Measurements from ENCODE around the gene RNASE13.

The RNASE13 gene

DNA sequence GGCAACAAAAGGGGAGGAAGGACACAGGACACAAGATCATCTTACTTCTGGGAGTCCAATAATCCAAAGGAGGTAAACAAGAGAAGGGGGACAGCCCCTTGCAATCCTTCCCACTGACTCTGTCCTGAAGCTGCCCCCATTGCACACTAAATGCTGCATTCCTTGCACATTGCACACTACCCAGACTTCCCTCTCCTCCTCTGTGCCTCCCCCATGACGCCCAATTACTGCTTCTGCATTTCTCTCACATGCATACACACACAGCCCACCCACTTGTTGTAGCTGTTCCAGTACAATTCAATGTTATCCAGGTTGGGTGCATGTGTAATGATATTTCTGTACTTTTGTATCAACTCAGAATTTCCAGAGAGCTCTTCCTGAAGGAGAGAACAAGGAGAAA lies 15.2 kb downstream of the RNASE13 start:
- no peaks in the 10 kb centered on the region for H3K36me3 ChIP-seq (ENCODE audit: insufficient read depth)
- H3K27ac ChIP-seq: no peak overlapping the region
- H3K79me2 ChIP-seq (ENCODE audit: insufficient read depth, low read depth): no peaks in the 10 kb centered on the region
- no peaks in the 10 kb centered on the region for H4K20me1 ChIP-seq (ENCODE audit: insufficient read depth)
- TF ChIP-seq CTCF (conservative IDR thresholded peaks at IDR 0.05; ENCODE audit: low read depth, low read length): no peak
- H3K4me3 ChIP-seq (IDR thresholded peaks at IDR 0.05; ENCODE audit: insufficient read depth, low read depth, low read length): no peak overlapping the region
- no peak overlapping the region for H3K4me2 ChIP-seq
- no peaks in the 10 kb centered on the region for H3K27me3 ChIP-seq (ENCODE audit: insufficient read depth, low read depth)
- no peaks in the 10 kb centered on the region for H3K4me1 ChIP-seq (ENCODE audit: low read depth, poor library complexity, severe bottlenecking)
- no peak overlapping the region for H3K9ac ChIP-seq
- H2AFZ ChIP-seq (ENCODE audit: low read depth): no peak overlapping the region

DNA sequence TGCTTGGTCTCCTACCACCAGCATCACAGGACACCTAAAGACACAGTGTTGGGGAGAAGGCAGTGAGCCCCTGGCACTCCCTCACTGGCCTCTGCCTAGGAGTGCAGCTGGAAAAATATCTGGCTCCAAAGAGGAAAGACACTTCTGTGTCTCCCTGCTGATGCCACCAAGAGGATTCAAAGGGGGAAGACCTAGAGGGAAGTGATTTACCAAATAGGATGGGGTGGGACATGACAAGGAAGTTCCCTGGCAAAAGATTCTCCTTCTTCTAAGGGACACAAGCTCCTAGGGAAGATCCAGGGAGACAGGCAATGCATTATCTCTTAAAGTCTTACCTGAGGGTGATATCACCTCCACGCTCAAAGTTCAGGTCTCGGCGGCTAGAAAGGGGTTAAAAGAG lies 15.8 kb downstream of the RNASE13 start:
- no peaks in the 10 kb centered on the region for H4K20me1 ChIP-seq (ENCODE audit: insufficient read depth)
- TF ChIP-seq CTCF (conservative IDR thresholded peaks at IDR 0.05; ENCODE audit: low read depth, low read length): no peak
- no peaks in the 10 kb centered on the region for H3K36me3 ChIP-seq (ENCODE audit: insufficient read depth)
- no peak overlapping the region for H3K4me3 ChIP-seq (IDR thresholded peaks at IDR 0.05; ENCODE audit: insufficient read depth, low read depth, low read length)
- no peak overlapping the region for H3K4me2 ChIP-seq
- H3K4me1 ChIP-seq (ENCODE audit: low read depth, poor library complexity, severe bottlenecking): no peaks in the 10 kb centered on the region
- no peaks in the 10 kb centered on the region for H3K27me3 ChIP-seq (ENCODE audit: insufficient read depth, low read depth)
- H3K9ac ChIP-seq: no peak overlapping the region
- no peak overlapping the region for H3K27ac ChIP-seq
- H3K79me2 ChIP-seq (ENCODE audit: insufficient read depth, low read depth): no peaks in the 10 kb centered on the region
- no peak overlapping the region for H2AFZ ChIP-seq (ENCODE audit: low read depth)

DNA sequence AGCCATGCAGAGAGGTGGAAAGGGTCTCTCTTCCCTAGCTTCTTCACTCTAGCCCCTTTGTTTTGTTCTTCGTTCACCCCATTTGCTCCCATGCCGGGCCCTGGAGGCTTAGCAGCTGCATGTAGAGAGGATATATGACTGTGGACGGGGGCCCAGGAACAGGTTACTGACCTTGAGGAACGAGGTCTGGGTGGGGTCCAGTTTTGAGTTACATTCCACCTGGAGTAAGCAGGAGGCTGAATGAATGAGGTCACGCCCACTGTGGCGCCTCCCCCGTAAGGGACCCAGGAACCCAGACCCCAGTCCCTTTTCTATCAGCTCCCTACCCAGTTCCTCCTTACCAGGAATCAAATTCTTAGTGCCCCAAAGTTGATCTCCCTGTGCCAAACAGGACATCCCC lies 16.3 kb downstream of the RNASE13 start:
- H3K4me2 ChIP-seq: no peak overlapping the region
- no peak for TF ChIP-seq CTCF (conservative IDR thresholded peaks at IDR 0.05; ENCODE audit: low read depth, low read length)

DNA sequence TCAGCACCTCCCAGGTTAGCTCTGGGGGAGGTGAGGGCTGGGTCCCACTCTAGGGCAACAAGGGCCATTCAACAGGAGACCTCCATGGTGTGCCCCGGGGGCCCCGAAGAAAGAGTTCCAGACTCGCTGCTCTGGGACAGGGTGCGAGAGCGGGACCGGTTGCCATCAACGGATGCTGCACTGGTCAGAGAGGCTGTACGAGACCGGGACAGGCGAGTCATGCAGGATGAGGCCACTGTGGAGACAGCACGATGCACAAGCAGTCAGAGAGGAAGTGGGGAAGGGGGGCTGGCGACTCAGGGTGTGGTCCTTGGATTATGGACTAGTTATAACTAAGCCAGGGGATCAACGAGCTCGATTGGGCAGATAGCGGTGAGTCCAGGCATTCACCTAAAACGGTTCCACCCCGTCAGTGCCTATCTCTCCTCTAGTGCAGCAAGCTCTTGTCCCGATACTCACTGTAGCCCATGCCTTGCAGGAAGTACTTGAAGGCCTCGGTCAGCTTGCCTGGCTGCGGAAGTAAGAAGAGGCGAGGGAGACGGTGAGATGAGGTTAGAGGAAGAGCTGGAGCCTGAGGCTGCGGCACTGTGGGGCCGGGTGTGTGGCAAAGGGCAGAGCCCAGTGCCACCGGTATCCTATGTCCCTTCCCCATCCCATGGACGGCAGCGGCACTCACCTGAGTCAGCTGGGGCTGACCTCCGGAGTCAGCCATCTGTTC lies 16.9 kb downstream of the RNASE13 start:
- H3K36me3 ChIP-seq (ENCODE audit: insufficient read depth): no peaks in the 10 kb centered on the region

More for the DNA sequence above, 16.3 kb downstream of the RNASE13 start:
- no peaks in the 10 kb centered on the region for H4K20me1 ChIP-seq (ENCODE audit: insufficient read depth)
- H3K9ac ChIP-seq: no peak overlapping the region
- no peaks in the 10 kb centered on the region for H3K4me1 ChIP-seq (ENCODE audit: low read depth, poor library complexity, severe bottlenecking)
- no peak overlapping the region for H3K4me3 ChIP-seq (IDR thresholded peaks at IDR 0.05; ENCODE audit: insufficient read depth, low read depth, low read length)
- no peaks in the 10 kb centered on the region for H3K27me3 ChIP-seq (ENCODE audit: insufficient read depth, low read depth)
- no peaks in the 10 kb centered on the region for H3K79me2 ChIP-seq (ENCODE audit: insufficient read depth, low read depth)
- H3K36me3 ChIP-seq (ENCODE audit: insufficient read depth): no peaks in the 10 kb centered on the region
- no peak overlapping the region for H3K27ac ChIP-seq
- H2AFZ ChIP-seq (ENCODE audit: low read depth): no peak overlapping the region

More for the DNA sequence above, 16.9 kb downstream of the RNASE13 start:
- H3K4me1 ChIP-seq (ENCODE audit: low read depth, poor library complexity, severe bottlenecking): no peaks in the 10 kb centered on the region
- H2AFZ ChIP-seq (ENCODE audit: low read depth): no peak overlapping the region
- no peak overlapping the region for H3K27ac ChIP-seq
- H4K20me1 ChIP-seq (ENCODE audit: insufficient read depth): no peaks in the 10 kb centered on the region
- H3K4me2 ChIP-seq: no peak overlapping the region
- TF ChIP-seq CTCF (conservative IDR thresholded peaks at IDR 0.05; ENCODE audit: low read depth, low read length): no peak
- H3K27me3 ChIP-seq (ENCODE audit: insufficient read depth, low read depth): no peaks in the 10 kb centered on the region
- no peak overlapping the region for H3K9ac ChIP-seq
- H3K79me2 ChIP-seq (ENCODE audit: insufficient read depth, low read depth): no peaks in the 10 kb centered on the region
- no peak overlapping the region for H3K4me3 ChIP-seq (IDR thresholded peaks at IDR 0.05; ENCODE audit: insufficient read depth, low read depth, low read length)
